Activated CD4-positive, alpha-beta T cell treated with anti-CD3 and anti-CD28 coated beads for 36 hours (primary cell): ENCODE data around the gene RYR2. TPM values are rescaled to one million over a fixed set of nuclear protein-coding genes. Genes with fewer than 3 reads are reported as not detected.

Experiments used
- ATAC-seq: fragments of 200-7000 bp; cut with Tn5 transposase; one replicate; pipeline ENCODE4 v1.10.0; 2021; ENCODE audit warnings: mild to moderate bottlenecking, moderate library complexity
- CTCF ChIA-PET: fragments of 350-600 bp; sonication (Branson Sonifier 250); formaldehyde crosslinking; loops from one replicate; lab custom pipeline; 2021; ENCODE audit warnings: antibody characterized with exemption; lab: Charles Lee
- POLR2A ChIA-PET: fragments of 350-600 bp; sonication (Branson Sonifier 250); formaldehyde crosslinking; loops from one replicate; lab custom pipeline; 2021; ENCODE audit warnings: antibody characterized with exemption, inconsistent platforms; lab: Charles Lee
- DNase-seq: peaks from one replicate; pipeline ENCODE4 v3.0.0-alpha.2; 2020
- H3K27ac Mint-ChIP-seq: one replicate; pipeline ENCODE4 v1.8.0; 2021; ENCODE audit warnings: mixed read lengths
- H3K27me3 Mint-ChIP-seq: one replicate; pipeline ENCODE4 v1.8.0; 2021; ENCODE audit warnings: mixed read lengths
- H3K36me3 Mint-ChIP-seq: one replicate; pipeline ENCODE4 v1.8.0; 2021; ENCODE audit warnings: low read depth, mixed read lengths
- H3K4me1 Mint-ChIP-seq: one replicate; pipeline ENCODE4 v1.8.0; 2021; ENCODE audit warnings: mixed read lengths
- H3K4me3 Mint-ChIP-seq: one replicate; pipeline ENCODE4 v1.8.0; 2021; ENCODE audit warnings: mild to moderate bottlenecking, moderate library complexity, mixed read lengths
- H3K9me3 Mint-ChIP-seq: one replicate; pipeline ENCODE4 v1.8.0; 2021; ENCODE audit warnings: low read depth, mixed read lengths
- intact Hi-C, 2 experiments: fragments of 100-400 bp; cut with DNase I in 1 of 2; cut with micrococcal nuclease in 1 of 2; formaldehyde crosslinking; loops; one replicate each; pipeline versions ENCODE4 v1.14.2 to v1.15.1; 2022 to 2024; cut with DNase I, micrococcal nuclease
- total RNA-seq, 2 experiments: library from RNA; stranded (reverse); gene quantifications; one replicate each; pipeline ENCODE4 v1.2.3, GENCODE V29; 2021

The RYR2 gene
- total RNA-seq, 2 experiments from 2014 or later, result 0.04 to 0.05 TPM

- no peak for DNase-seq
- peaks cover 5% of the 10 kb centered on the region for H3K27me3 Mint-ChIP-seq
- H3K27ac Mint-ChIP-seq, result no peak overlapping the region
- no peak for ATAC-seq
- no peaks in the 10 kb centered on the region for H3K9me3 Mint-ChIP-seq
- intact Hi-C loops, result no loop called here
- ChIA-PET CTCF (no interaction called here), POLR2A (no interaction called here)
- no peaks in the 10 kb centered on the region for H3K36me3 Mint-ChIP-seq
- H3K4me1 Mint-ChIP-seq, result no peaks in the 10 kb centered on the region
- no peak overlapping the region for H3K4me3 Mint-ChIP-seq
These were observed 51.7 kb downstream of the RYR2 start for GRCh38 chr1:237093691-237094090.

DNA sequence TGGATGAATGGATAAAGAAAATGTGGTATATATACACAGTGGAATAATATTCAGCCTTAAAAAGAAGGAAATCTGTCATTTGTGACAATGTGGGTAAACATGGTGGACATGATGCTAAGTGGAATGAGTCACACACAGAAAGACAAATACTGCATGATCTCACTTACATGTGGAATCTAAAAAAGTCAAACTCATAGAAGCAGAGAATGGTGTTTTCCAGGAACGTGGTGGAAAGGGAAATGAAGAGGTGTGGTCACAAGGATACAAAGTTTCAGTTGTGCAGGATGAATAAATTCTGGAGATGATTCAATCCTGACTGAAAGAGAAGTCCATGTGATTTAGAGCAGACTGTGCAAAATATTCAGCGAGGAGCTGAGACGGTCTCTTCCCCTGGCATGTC lies 56.6 kb downstream of the RYR2 start:
- CTCF ChIA-PET, result no interaction called here

GRCh38 chr1:237103021-237103420 lies 61.0 kb downstream of the RYR2 start:
- ChIA-PET CTCF (no interaction called here), POLR2A (no interaction called here)
- Mint-ChIP-seq H3K36me3 (no peaks in the 10 kb centered on the region), H3K27ac (no peak overlapping the region), H3K9me3 (no peaks in the 10 kb centered on the region), H3K4me3 (no peak overlapping the region), H3K4me1 (no peaks in the 10 kb centered on the region), H3K27me3 (peaks cover 4% of the 10 kb centered on the region)
- no peak for ATAC-seq
- intact Hi-C loops, result no loop called here
- DNase-seq, result no peak

More for the DNA sequence above, 56.6 kb downstream of the RYR2 start:
- Mint-ChIP-seq H3K9me3 (no peaks in the 10 kb centered on the region), H3K27ac (no peak overlapping the region), H3K27me3 (peaks cover 2% of the 10 kb centered on the region), H3K36me3 (no peaks in the 10 kb centered on the region), H3K4me1 (no peaks in the 10 kb centered on the region), H3K4me3 (no peak overlapping the region)
- POLR2A ChIA-PET, result no interaction called here
- DNase-seq, result no peak
- intact Hi-C loops, result no loop called here
- peak; percentile 44 for ATAC-seq

DNA sequence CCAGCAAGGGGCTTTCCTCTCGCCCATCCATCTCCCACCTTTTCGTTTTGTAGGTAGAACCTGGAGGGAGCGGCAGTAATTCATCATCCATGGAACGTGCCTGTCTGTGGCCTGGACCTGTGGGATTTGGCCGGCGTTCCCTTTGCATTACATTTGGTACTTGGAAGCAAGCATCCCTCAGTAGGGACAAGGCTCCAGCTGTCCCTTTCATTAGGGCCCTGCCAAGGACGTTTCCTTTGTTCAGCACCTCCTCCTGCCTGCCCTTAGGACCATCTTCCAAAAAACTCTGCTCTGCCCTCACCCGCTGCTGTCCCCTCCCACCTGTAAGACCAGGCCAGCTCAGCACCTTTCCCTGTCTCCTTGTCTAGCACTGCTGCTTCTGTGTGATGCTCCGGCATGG lies 62.1 kb downstream of the RYR2 start:
- DNase-seq (no peak), ATAC-seq (no peak)
- intact Hi-C loops, result no loop called here
- Mint-ChIP-seq H3K9me3 (no peaks in the 10 kb centered on the region), H3K36me3 (no peaks in the 10 kb centered on the region), H3K27me3 (peaks cover 3% of the 10 kb centered on the region), H3K4me1 (no peaks in the 10 kb centered on the region), H3K27ac (no peak overlapping the region), H3K4me3 (no peak overlapping the region)
- POLR2A ChIA-PET, result no interaction called here
- CTCF ChIA-PET, result no interaction called here

GRCh38 chr1:237105826-237106225 lies 63.8 kb downstream of the RYR2 start:
- ChIA-PET POLR2A (no interaction called here), CTCF (interaction anchor here (0.6 kb wide), 1 partner anchor 227 kb away, joined by 5 read pairs; no protein-coding TSS in a partner anchor)
- no peak for DNase-seq
- intact Hi-C loops, result no loop called here
- Mint-ChIP-seq H3K27ac (no peak overlapping the region), H3K4me1 (no peaks in the 10 kb centered on the region), H3K9me3 (no peaks in the 10 kb centered on the region), H3K36me3 (no peaks in the 10 kb centered on the region), H3K27me3 (peaks cover 3% of the 10 kb centered on the region), H3K4me3 (no peak overlapping the region)
- ATAC-seq, result no peak

GRCh38 chr1:237108297-237109040 lies 66.5 kb downstream of the RYR2 start:
- Mint-ChIP-seq H3K27ac (no peak overlapping the region), H3K4me1 (no peaks in the 10 kb centered on the region), H3K27me3 (peaks cover 4% of the 10 kb centered on the region), H3K36me3 (no peaks in the 10 kb centered on the region), H3K4me3 (no peak overlapping the region), H3K9me3 (no peaks in the 10 kb centered on the region)
- ATAC-seq (no peak), DNase-seq (no peak)
- intact Hi-C loops, result no loop called here
- ChIA-PET CTCF (no interaction called here), POLR2A (no interaction called here)

DNA sequence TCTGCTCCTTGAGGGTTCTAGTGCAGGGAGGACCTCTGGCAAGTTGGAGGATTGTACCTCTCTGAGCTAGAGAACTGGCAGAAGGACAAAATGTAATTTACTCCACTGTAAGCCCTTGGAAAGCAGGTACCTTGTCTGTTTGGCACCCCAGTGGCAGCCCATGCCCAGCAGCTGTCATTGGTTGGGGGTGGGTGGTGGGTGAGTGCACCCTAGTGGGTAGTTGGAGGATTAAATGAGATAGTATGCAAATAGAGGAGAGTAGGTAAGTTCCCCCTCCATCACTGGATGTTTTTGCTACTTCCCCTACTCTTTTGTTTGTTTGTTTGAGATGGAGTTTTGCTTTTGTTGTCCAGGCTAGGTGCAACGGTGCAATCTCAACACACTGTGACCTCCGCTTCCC lies 69.8 kb downstream of the RYR2 start:
- Mint-ChIP-seq H3K9me3 (no peaks in the 10 kb centered on the region), H3K4me1 (no peaks in the 10 kb centered on the region), H3K4me3 (no peak overlapping the region), H3K27me3 (peaks cover 4% of the 10 kb centered on the region), H3K27ac (no peak overlapping the region), H3K36me3 (no peaks in the 10 kb centered on the region)
- POLR2A ChIA-PET, result no interaction called here
- no peak for ATAC-seq
- DNase-seq, result peak; percentile 9
- intact Hi-C loops, result no loop called here
- CTCF ChIA-PET, result interaction anchor here (0.6 kb wide), 1 partner anchor 83 kb away, joined by 3 read pairs; no protein-coding TSS in a partner anchor

DNA sequence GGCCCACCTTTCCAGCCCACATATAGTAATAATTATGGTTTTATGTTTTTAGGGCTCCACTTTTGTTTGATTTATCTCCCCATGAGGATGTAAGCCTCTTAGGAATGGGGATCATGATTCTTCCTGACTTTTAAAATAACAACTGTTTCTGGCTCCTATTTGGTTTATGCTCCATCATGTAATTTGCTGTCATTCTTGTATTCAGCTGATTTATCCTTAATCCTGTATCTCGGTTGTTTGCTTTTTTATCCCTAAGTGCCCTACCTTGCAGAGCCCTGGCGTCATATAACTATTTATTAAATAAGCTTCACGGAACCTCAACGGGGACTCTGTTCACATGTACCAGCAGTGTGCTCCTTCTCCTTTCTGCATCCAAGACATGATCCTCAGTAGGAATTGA lies 70.7 kb downstream of the RYR2 start:
- Mint-ChIP-seq H3K4me1 (no peaks in the 10 kb centered on the region), H3K27me3 (peaks cover 4% of the 10 kb centered on the region), H3K9me3 (no peaks in the 10 kb centered on the region), H3K36me3 (no peaks in the 10 kb centered on the region), H3K4me3 (no peak overlapping the region), H3K27ac (no peak overlapping the region)
- ChIA-PET POLR2A (no interaction called here), CTCF (no interaction called here)
- intact Hi-C loops, result no loop called here
- no peak for DNase-seq
- ATAC-seq, result no peak

DNA sequence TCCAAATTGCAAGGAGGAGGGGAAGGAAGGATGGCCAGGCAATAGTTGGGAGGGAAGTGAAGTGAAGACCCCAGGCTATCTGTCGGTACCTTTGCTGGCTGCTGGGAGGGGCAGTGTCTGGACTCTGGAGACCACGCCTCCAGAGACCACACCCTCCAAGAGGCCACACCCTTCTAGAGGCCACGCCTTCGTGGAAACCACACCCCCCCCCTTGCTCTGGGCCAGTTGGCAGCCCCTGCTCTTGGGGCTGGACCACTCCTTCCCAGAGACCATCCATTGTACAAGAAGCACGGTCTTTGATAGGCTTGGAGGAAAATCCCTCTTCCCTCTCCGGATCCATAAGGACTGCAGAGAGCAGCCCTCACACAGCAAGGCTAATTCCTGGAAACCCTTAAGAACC lies 73.1 kb downstream of the RYR2 start:
- ATAC-seq (no peak), DNase-seq (no peak)
- Mint-ChIP-seq H3K36me3 (no peaks in the 10 kb centered on the region), H3K27ac (no peak overlapping the region), H3K4me1 (no peaks in the 10 kb centered on the region), H3K9me3 (no peaks in the 10 kb centered on the region), H3K4me3 (no peak overlapping the region), H3K27me3 (peaks cover 4% of the 10 kb centered on the region)
- ChIA-PET CTCF (no interaction called here), POLR2A (no interaction called here)
- intact Hi-C loops, result no loop called here

- intact Hi-C loops, result no loop called here
- CTCF ChIA-PET, result no interaction called here
These were observed 77.1 kb downstream of the RYR2 start for GRCh38 chr1:237119091-237119490.

DNA sequence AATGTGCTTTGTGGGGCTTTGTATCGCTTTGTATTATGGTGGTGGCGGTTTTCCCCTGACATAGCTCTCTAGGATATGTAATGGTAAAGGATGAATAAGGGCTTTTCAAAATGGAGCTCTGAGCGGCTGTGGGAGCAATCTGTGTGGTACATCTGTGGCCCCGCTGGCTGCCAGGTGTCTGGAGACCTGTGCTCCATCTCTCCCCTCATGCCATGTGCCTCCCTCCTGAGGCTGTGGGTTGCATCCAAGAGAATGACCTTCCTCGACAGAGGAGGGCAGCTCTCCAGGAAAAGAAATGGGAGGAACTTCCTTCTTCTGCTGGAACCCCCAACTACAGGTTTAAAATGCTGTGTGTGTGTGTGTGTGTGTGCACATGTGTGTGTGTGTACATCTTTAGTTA lies 78.7 kb downstream of the RYR2 start:
- peaks cover 8% of the 10 kb centered on the region for H3K27me3 Mint-ChIP-seq
- ATAC-seq, result no peak
- H3K27ac Mint-ChIP-seq, result no peak overlapping the region
- no peaks in the 10 kb centered on the region for H3K9me3 Mint-ChIP-seq
- intact Hi-C loops, result no loop called here
- no peaks in the 10 kb centered on the region for H3K4me1 Mint-ChIP-seq
- DNase-seq, result no peak
- CTCF ChIA-PET, result interaction anchor here (1.2 kb wide), 1 partner anchor 266 kb away, joined by 3 read pairs; no protein-coding TSS in a partner anchor
- no peak overlapping the region for H3K4me3 Mint-ChIP-seq
- POLR2A ChIA-PET, result interaction anchor here (0.7 kb wide), 1 partner anchor 111 kb away, joined by 3 read pairs; no protein-coding TSS in a partner anchor
- H3K36me3 Mint-ChIP-seq, result no peaks in the 10 kb centered on the region

More at GRCh38 chr1:237119091-237119490, 77.1 kb downstream of the RYR2 start:
- POLR2A ChIA-PET, result no interaction called here
- H3K36me3 Mint-ChIP-seq, result no peaks in the 10 kb centered on the region
- H3K4me1 Mint-ChIP-seq, result no peaks in the 10 kb centered on the region
- H3K4me3 Mint-ChIP-seq, result no peak overlapping the region
- H3K9me3 Mint-ChIP-seq, result no peaks in the 10 kb centered on the region
- DNase-seq (no peak), ATAC-seq (no peak)
- peaks cover 10% of the 10 kb centered on the region for H3K27me3 Mint-ChIP-seq
- H3K27ac Mint-ChIP-seq, result no peak overlapping the region

- POLR2A ChIA-PET, result no interaction called here
- no peaks in the 10 kb centered on the region for H3K36me3 Mint-ChIP-seq
- no peak overlapping the region for H3K27ac Mint-ChIP-seq
- H3K27me3 Mint-ChIP-seq, result peaks cover 8% of the 10 kb centered on the region
- no peak for ATAC-seq
- peak; percentile 7 for DNase-seq
- no peak overlapping the region for H3K4me3 Mint-ChIP-seq
- peaks cover 11% of the 10 kb centered on the region for H3K9me3 Mint-ChIP-seq
- H3K4me1 Mint-ChIP-seq, result no peaks in the 10 kb centered on the region
- CTCF ChIA-PET, result interaction anchor here (0.6 kb wide), 1 partner anchor 211 kb away, joined by 3 read pairs; no protein-coding TSS in a partner anchor
- intact Hi-C loops, result no loop called here
These were observed 83.0 kb downstream of the RYR2 start for GRCh38 chr1:237124856-237125462.
